MCF 10A (cell line): Measurements from ENCODE around the gene LRBA. TPM values are rescaled to one million over a fixed set of nuclear protein-coding genes. Genes with fewer than 3 reads are reported as not detected.

ENCODE experiments used
- BruUV-seq: library from RNA; stranded (reverse); fragments of 400-500 nt; replicated peaks from 2 replicates; lab custom pipeline; 2021; lab: Mats Ljungman, UMichigan
- CTCF ChIA-PET: fragments of 300-600 bp; sonication (Branson Sonifier 250); formaldehyde crosslinking; extraction: SDS; loops from one replicate; lab custom pipeline; 2021; ENCODE audit warnings: antibody characterized with exemption, inconsistent platforms; lab: Yijun Ruan, JAX
- POLR2A ChIA-PET: fragments of 300-600, 350-650 bp; sonication (Branson Sonifier 250); formaldehyde crosslinking; extraction: SDS; loops from one replicate; lab custom pipeline; 2020; ENCODE audit warnings: antibody characterized with exemption, inconsistent platforms; lab: Yijun Ruan, JAX
- DNase-seq: peaks from one replicate; pipeline ENCODE4 v3.0.0-alpha.2; 2018; ENCODE audit not compliant: unreplicated experiment
- H3K27ac Mint-ChIP-seq: one replicate; pipeline ENCODE4 v1.8.0; 2022; ENCODE audit warnings: mild to moderate bottlenecking, low read depth, mixed read lengths; ENCODE audit not compliant: unreplicated experiment
- H3K27me3 Mint-ChIP-seq: one replicate; pipeline ENCODE4 v1.8.0; 2022; ENCODE audit warnings: mixed read lengths; ENCODE audit not compliant: insufficient read depth, unreplicated experiment
- H3K36me3 Mint-ChIP-seq: one replicate; pipeline ENCODE4 v1.8.0; 2022; ENCODE audit warnings: mild to moderate bottlenecking, moderate library complexity, mixed read lengths; ENCODE audit not compliant: insufficient read depth, unreplicated experiment
- H3K4me1 Mint-ChIP-seq: one replicate; pipeline ENCODE4 v1.8.0; 2022; ENCODE audit warnings: mixed read lengths; ENCODE audit not compliant: insufficient read depth, unreplicated experiment
- H3K4me3 Mint-ChIP-seq: one replicate; pipeline ENCODE4 v1.8.0; 2022; ENCODE audit warnings: mild to moderate bottlenecking, moderate library complexity, mixed read lengths; ENCODE audit not compliant: unreplicated experiment
- H3K9me3 Mint-ChIP-seq: one replicate; pipeline ENCODE4 v1.8.0; 2022; ENCODE audit warnings: mixed read lengths; ENCODE audit not compliant: unreplicated experiment
- CTCF ChIP-seq: fragments of 200-600 bp; IDR thresholded peaks from one replicate; pipeline ENCODE4 v1.8.0; 2022; ENCODE audit warnings: antibody characterized with exemption, mild to moderate bottlenecking; ENCODE audit not compliant: unreplicated experiment
- intact Hi-C: fragments of 100-400 bp; cut with micrococcal nuclease; formaldehyde crosslinking; loops from 2 replicates; pipeline ENCODE4 v1.14.1; 2022
- total RNA-seq: library from RNA; stranded (reverse); gene quantifications from 2 replicates; pipeline ENCODE4 v1.2.3, GENCODE V29; 2022

The LRBA gene
- total RNA-seq, 1 experiment from 2014 or later, result 64.5 TPM

GRCh38 chr4:150235808-150236271, 779.2 kb downstream of the LRBA start:
- TF ChIP-seq CTCF, result no peak
- ChIA-PET POLR2A (interaction anchor here (0.6 kb wide), 1 partner anchor 190 kb away, joined by 5 read pairs; no protein-coding TSS in a partner anchor), CTCF (interaction anchor here (1.0 to 1.2 kb wide), 2 partner anchors 9 to 18 kb away, joined by 3 to 5 read pairs; no protein-coding TSS in a partner anchor)
- intact Hi-C loops, result no loop called here
- no peak for DNase-seq
- H3K4me3 Mint-ChIP-seq, result no peak overlapping the region
- no peak overlapping the region for H3K27ac Mint-ChIP-seq
- H3K27me3 Mint-ChIP-seq, result no peaks in the 10 kb centered on the region
- no TSS peak for BruUV-seq
- H3K36me3 Mint-ChIP-seq, result no peaks in the 10 kb centered on the region
- H3K9me3 Mint-ChIP-seq, result no peaks in the 10 kb centered on the region
- peaks cover 36% of the 10 kb centered on the region for H3K4me1 Mint-ChIP-seq

- no peak overlapping the region for H3K27ac Mint-ChIP-seq
- intact Hi-C loops, result no loop called here
- no peak for DNase-seq
- POLR2A ChIA-PET, result no interaction called here
- H3K36me3 Mint-ChIP-seq, result no peaks in the 10 kb centered on the region
- CTCF ChIA-PET, result interaction anchor here (0.6 to 1.2 kb wide), 3 partner anchors 9 to 225 kb away, joined by 3 to 5 read pairs (median 3); no protein-coding TSS in a partner anchor
- no peak overlapping the region for H3K4me3 Mint-ChIP-seq
- H3K9me3 Mint-ChIP-seq, result no peaks in the 10 kb centered on the region
- TF ChIP-seq CTCF, result no peak
- no peaks in the 10 kb centered on the region for H3K27me3 Mint-ChIP-seq
- BruUV-seq, result no TSS peak
- H3K4me1 Mint-ChIP-seq, result peaks cover 36% of the 10 kb centered on the region
Observed at GRCh38 chr4:150235317-150235716, 779.8 kb downstream of the LRBA start.

GRCh38 chr4:150234246-150234645, 780.8 kb downstream of the LRBA start:
- POLR2A ChIA-PET, result no interaction called here
- H3K27me3 Mint-ChIP-seq, result no peaks in the 10 kb centered on the region
- H3K4me3 Mint-ChIP-seq, result no peak overlapping the region
- TF ChIP-seq CTCF, result no peak
- no peaks in the 10 kb centered on the region for H3K36me3 Mint-ChIP-seq
- CTCF ChIA-PET, result interaction anchor here (1.4 kb wide), 1 partner anchor 8 kb away, joined by 15 read pairs; no protein-coding TSS in a partner anchor
- H3K27ac Mint-ChIP-seq, result no peak overlapping the region
- H3K4me1 Mint-ChIP-seq, result peaks cover 37% of the 10 kb centered on the region
- BruUV-seq, result no TSS peak
- intact Hi-C loops, result no loop called here
- no peak for DNase-seq
- H3K9me3 Mint-ChIP-seq, result no peaks in the 10 kb centered on the region

- Mint-ChIP-seq H3K27me3 (no peaks in the 10 kb centered on the region), H3K27ac (no peak overlapping the region), H3K9me3 (no peaks in the 10 kb centered on the region), H3K36me3 (no peaks in the 10 kb centered on the region), H3K4me1 (peaks cover 31% of the 10 kb centered on the region), H3K4me3 (no peak overlapping the region)
- no peak for TF ChIP-seq CTCF
- peak; percentile 58 for DNase-seq
- no TSS peak for BruUV-seq
- CTCF ChIA-PET, result interaction anchor here (0.6 to 3.3 kb wide), 4 partner anchors 11 to 234 kb away, joined by 3 to 39 read pairs (median 10); no protein-coding TSS in a partner anchor
- intact Hi-C loops, result no loop called here
- POLR2A ChIA-PET, result interaction anchor here (1.0 kb wide), 1 partner anchor 11 kb away, joined by 3 read pairs; no protein-coding TSS in a partner anchor
Observed at GRCh38 chr4:150232029-150232428, 783.1 kb downstream of the LRBA start.
